ENCODE results near the gene SLC6A3.

The SLC6A3 gene

DNA sequence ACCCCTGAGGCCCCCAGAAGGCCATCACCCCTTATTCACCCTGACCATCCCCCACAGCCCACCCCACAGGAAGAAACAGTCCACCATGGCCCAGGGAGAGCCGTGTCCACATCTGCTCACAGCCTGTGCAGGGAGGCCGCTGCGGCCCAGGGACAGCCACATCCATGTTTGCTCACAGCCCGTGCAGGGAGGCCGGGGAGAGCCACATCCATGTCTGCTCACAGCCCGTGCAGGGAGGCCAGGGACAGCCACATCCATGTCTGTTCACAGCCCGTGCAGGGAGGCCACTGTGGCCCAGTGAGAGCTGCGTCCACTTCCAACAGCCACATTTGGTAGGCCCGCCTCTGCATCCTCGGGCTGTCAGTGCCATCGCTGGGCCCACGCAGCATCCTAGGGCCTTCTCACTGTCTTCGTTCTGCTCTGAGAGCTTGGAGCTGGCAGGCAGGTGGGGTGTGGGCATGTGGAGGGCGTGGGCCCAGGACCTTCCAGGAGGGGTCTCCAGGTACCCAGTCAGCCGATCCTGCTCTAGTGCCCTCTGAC, 40.4 kb upstream of the SLC6A3 start:
- no peak for TF ChIP-seq SIN3A (IDR thresholded peaks at IDR 0.05; ENCODE audit: borderline replicate concordance, insufficient read depth, low read length)
- no peak for TF ChIP-seq FOXP2 (optimal IDR thresholded peaks at IDR 0.05; ENCODE audit: borderline replicate concordance, extremely low read depth, extremely low read length, insufficient read depth)
- no peak for TF ChIP-seq POLR2AphosphoS5 (IDR thresholded peaks at IDR 0.05; ENCODE audit: low read depth, low read length)
- no peak for TF ChIP-seq TAF1 (IDR thresholded peaks at IDR 0.05; ENCODE audit: borderline replicate concordance, insufficient read depth, low read length)
- TF ChIP-seq, protein P1, sequence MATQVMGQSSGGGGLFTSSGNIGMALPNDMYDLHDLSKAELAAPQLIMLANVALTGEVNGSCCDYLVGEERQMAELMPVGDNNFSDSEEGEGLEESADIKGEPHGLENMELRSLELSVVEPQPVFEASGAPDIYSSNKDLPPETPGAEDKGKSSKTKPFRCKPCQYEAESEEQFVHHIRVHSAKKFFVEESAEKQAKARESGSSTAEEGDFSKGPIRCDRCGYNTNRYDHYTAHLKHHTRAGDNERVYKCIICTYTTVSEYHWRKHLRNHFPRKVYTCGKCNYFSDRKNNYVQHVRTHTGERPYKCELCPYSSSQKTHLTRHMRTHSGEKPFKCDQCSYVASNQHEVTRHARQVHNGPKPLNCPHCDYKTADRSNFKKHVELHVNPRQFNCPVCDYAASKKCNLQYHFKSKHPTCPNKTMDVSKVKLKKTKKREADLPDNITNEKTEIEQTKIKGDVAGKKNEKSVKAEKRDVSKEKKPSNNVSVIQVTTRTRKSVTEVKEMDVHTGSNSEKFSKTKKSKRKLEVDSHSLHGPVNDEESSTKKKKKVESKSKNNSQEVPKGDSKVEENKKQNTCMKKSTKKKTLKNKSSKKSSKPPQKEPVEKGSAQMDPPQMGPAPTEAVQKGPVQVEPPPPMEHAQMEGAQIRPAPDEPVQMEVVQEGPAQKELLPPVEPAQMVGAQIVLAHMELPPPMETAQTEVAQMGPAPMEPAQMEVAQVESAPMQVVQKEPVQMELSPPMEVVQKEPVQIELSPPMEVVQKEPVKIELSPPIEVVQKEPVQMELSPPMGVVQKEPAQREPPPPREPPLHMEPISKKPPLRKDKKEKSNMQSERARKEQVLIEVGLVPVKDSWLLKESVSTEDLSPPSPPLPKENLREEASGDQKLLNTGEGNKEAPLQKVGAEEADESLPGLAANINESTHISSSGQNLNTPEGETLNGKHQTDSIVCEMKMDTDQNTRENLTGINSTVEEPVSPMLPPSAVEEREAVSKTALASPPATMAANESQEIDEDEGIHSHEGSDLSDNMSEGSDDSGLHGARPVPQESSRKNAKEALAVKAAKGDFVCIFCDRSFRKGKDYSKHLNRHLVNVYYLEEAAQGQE (IDR thresholded peaks at IDR 0.05; ENCODE audit: insufficient read depth in 1 of 2, low read depth in 2 of 2, low read length in 2 of 2) = no peak

DNA sequence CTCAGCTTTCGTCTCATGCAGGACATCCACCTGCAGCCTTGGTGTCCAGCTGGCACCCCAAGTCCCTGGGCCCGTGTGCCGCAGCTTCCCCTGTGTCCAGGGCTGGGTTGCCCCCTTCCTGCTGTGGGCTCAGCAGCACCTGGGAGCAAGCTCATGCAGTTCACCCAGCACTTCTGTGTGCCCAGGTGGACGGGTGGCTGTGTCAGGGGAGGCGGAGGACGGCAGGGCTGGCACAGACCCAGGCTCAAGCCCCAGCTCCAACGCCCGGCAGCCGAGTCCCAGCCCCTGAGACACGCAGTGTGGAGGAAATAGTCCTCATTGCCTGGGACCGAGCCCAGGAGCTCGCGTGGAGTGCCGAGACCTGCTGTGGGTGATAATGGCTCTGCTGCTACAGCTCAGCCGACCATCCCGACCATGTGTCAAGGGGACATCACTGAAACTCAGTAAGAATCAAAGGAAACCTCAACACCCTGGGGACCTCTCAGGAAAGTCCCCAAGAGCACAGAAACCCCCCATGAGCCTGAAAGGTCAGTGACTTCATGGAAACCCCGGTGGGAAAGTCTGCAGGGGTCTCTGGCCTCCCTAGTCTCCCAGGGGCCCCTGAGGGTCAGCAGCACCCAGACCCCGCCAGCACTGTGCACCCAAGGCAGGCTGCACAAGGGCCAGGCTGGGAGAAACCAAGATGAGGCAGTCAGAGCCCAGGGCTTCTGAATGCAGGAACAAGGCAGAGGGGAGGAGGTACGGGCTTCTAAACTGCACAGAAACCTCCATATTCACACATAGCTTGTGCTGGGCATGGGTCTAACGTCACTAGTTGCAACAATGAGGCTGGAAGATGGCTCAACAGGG, 39.7 kb upstream of the SLC6A3 start:
- no peak for TF ChIP-seq SIN3A (IDR thresholded peaks at IDR 0.05; ENCODE audit: borderline replicate concordance, insufficient read depth, low read length)
- TF ChIP-seq, protein P1 (IDR thresholded peaks at IDR 0.05; ENCODE audit: insufficient read depth in 1 of 2, low read depth in 2 of 2, low read length in 2 of 2) = no peak
- no peak for TF ChIP-seq FOXP2 (optimal IDR thresholded peaks at IDR 0.05; ENCODE audit: borderline replicate concordance, extremely low read depth, extremely low read length, insufficient read depth)
- TF ChIP-seq POLR2AphosphoS5 (IDR thresholded peaks at IDR 0.05; ENCODE audit: low read depth, low read length) = no peak
- TF ChIP-seq TAF1 (IDR thresholded peaks at IDR 0.05; ENCODE audit: borderline replicate concordance, insufficient read depth, low read length) = no peak

DNA sequence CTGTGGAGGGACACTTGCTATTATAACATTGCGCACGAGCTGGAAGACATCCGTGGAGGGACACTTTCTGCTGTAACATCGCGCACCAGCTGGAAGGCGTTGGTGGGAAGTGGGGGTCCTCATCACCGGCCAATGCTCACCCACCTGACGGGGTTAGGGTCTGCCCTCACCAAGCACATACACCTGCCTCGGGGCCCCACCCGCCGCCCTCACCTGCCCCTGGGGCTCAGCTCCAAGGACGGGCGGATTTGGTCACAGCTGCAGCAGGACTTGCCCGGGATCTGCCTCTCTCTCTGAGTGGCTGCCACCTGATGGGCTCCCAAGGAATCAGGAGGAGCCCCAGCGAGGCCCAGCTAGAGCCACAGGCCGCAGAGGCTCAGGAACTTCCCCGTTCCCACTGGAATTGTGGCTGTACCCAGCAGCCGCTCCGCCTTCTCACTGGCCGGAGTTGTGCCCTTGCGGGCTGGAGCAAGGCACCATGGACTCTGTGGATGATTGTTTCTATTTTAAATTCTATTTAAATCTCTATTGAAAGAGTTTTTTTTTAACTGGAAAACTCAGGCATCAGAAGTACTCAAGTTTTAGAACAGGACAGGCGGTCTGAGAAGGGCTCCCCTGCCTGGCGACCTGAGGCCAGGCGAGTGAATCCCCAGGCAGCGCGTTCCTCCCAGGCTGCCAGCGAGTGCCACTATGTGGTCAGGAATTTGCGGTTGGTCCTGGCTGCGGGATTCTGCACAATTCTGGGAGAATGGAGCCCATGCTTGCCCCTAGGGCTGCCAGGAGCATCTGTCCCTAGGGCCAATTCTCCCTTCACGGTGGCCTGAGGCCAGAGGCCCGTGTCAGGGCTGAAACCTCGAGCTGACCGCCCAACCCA, 38.9 kb upstream of the SLC6A3 start:
- TF ChIP-seq POLR2AphosphoS5 (IDR thresholded peaks at IDR 0.05; ENCODE audit: low read depth, low read length) (no peak), SIN3A (IDR thresholded peaks at IDR 0.05; ENCODE audit: borderline replicate concordance, insufficient read depth, low read length) (no peak), TAF1 (IDR thresholded peaks at IDR 0.05; ENCODE audit: borderline replicate concordance, insufficient read depth, low read length) (no peak), FOXP2 (optimal IDR thresholded peaks at IDR 0.05; ENCODE audit: borderline replicate concordance, extremely low read depth, extremely low read length, insufficient read depth) (no peak)
- TF ChIP-seq, protein P1 (IDR thresholded peaks at IDR 0.05; ENCODE audit: insufficient read depth in 1 of 2, low read depth in 2 of 2, low read length in 2 of 2) = no peak

DNA sequence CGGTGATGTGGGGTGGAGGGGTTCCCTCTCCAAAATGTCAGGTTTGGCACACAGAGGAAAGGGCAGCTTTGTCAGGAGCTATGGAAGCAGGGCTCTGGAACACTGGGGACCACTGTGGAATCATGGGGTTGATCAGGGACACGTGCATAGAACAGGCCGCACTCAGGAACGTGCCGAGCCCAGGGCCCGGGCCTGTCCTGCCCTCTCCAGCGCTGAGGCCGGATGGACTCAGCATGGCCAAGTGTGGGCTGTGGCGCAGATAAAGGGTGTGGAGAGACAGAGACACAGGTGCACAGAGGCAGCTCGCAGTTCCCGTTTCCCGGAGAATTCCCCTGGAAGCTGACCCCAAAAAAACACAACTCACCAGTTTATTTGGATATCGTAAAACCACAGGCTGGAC, 37.8 kb upstream of the SLC6A3 start:
- TF ChIP-seq POLR2AphosphoS5 (IDR thresholded peaks at IDR 0.05; ENCODE audit: low read depth, low read length) (no peak), TAF1 (IDR thresholded peaks at IDR 0.05; ENCODE audit: borderline replicate concordance, insufficient read depth, low read length) (no peak), SIN3A (IDR thresholded peaks at IDR 0.05; ENCODE audit: borderline replicate concordance, insufficient read depth, low read length) (no peak), FOXP2 (optimal IDR thresholded peaks at IDR 0.05; ENCODE audit: borderline replicate concordance, extremely low read depth, extremely low read length, insufficient read depth) (no peak)
- TF ChIP-seq, protein P1 (IDR thresholded peaks at IDR 0.05; ENCODE audit: insufficient read depth in 1 of 2, low read depth in 2 of 2, low read length in 2 of 2) = no peak
